Parathyroid adenoma (tissue), 2 donors: ENCODE measurements around the gene ZNF521.

Experiments used
- H2AFZ ChIP-seq: fragments of 300-600 bp; sonication (generic); one replicate; pipeline ENCODE4 v1.7.0; 2017; ENCODE audit warnings: antibody characterized with exemption, mild to moderate bottlenecking
- H3K27ac ChIP-seq: fragments of 300-600 bp; sonication (generic); one replicate; pipeline ENCODE4 v1.7.0; 2017
- H3K27me3 ChIP-seq: fragments of 300-600 bp; sonication (generic); one replicate; pipeline ENCODE4 v1.7.0; 2017; ENCODE audit warnings: low read length; ENCODE audit not compliant: control insufficient read depth, insufficient read depth
- H3K36me3 ChIP-seq: fragments of 300-600 bp; sonication (generic); one replicate; pipeline ENCODE4 v1.7.0; 2017; ENCODE audit warnings: low read length; ENCODE audit not compliant: control insufficient read depth, insufficient read depth
- H3K4me1 ChIP-seq: fragments of 300-600 bp; sonication (generic); one replicate; pipeline ENCODE4 v1.7.0; 2017; ENCODE audit warnings: control low read depth
- H3K4me2 ChIP-seq: fragments of 300-600 bp; sonication (generic); one replicate; pipeline ENCODE4 v1.7.0; 2017; ENCODE audit warnings: low read length
- H3K4me3 ChIP-seq: fragments of 300-600 bp; sonication (generic); one replicate; pipeline ENCODE4 v1.7.0; 2017; ENCODE audit warnings: low read depth, low read length
- H3K79me2 ChIP-seq: fragments of 300-600 bp; sonication (generic); one replicate; pipeline ENCODE4 v1.7.0; 2017; ENCODE audit warnings: control low read depth
- H3K9ac ChIP-seq: fragments of 300-600 bp; sonication (generic); one replicate; pipeline ENCODE4 v1.7.0; 2017; ENCODE audit warnings: mild to moderate bottlenecking
- H3K9me3 ChIP-seq: fragments of 300-600 bp; sonication (generic); one replicate; pipeline ENCODE4 v1.7.0; 2017; ENCODE audit warnings: low read length; ENCODE audit not compliant: control insufficient read depth
- CTCF ChIP-seq: fragments of 300-600 bp; sonication (generic); IDR thresholded peaks from one replicate; pipeline ENCODE4 v1.7.0; 2017; ENCODE audit warnings: antibody characterized with exemption, mild to moderate bottlenecking
- donor health status: primary hyperparathyroidism.

The ZNF521 gene

DNA sequence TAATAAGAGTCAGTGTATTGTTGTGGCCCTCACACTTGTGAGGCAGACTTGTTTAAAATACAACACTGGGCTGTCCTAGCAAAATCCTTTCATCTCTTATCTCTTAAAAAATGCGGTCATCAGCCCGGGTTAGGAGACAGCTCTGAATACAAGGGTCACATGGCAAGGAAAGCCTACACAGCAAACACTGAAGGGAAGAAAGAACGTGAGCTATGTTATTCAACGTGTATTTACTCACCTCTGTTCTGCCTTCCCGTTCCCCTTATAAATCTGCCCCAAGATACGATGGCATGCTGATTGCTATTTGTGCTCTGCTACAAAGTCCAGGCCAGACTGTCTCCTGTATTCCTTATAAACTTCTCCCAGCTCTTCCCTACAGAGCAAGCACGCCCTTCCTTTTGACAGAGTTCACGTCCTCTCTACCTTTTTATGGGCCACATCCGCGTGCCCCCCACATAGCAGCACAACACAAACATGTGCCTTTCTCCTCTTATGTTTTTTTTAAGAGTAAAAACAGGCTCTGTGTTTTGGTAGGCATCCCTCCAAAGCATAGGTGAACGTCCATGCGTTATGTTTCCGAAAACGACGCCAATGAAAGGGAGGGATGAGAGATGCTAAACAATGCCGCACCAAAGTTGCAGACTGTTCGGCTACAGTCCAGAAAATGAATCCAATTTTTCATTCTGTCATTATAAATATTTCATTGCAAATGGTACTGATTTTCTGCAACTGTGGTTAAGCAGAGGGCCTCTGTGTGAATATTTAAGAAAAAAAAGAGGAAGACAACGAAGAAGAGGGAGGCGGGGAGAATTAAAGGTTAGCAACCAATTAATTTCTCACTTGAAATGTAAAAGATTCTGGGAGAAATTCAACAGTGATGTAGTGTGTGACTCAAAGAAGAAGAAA, 274.7 kb downstream of the ZNF521 start:
- Histone ChIP-seq H3K4me1 (no peaks in the 10 kb centered on the region), H2AFZ (no peak overlapping the region), H3K9me3 (no peaks in the 10 kb centered on the region), H3K27ac (no peak overlapping the region), H3K27me3 (no peaks in the 10 kb centered on the region), H3K9ac (no peak overlapping the region), H3K79me2 (no peaks in the 10 kb centered on the region), H3K36me3 (no peaks in the 10 kb centered on the region), H3K4me2 (no peak overlapping the region), H3K4me3 (no peak overlapping the region)
- no peak for TF ChIP-seq CTCF

GRCh38 chr18:25075783-25076182, 276.2 kb downstream of the ZNF521 start:
- H3K9me3 ChIP-seq = no peaks in the 10 kb centered on the region
- no peak overlapping the region for H3K27ac ChIP-seq
- no peak overlapping the region for H3K4me2 ChIP-seq
- no peak overlapping the region for H3K4me3 ChIP-seq
- no peaks in the 10 kb centered on the region for H3K36me3 ChIP-seq
- no peaks in the 10 kb centered on the region for H3K4me1 ChIP-seq
- H3K9ac ChIP-seq = no peak overlapping the region
- no peaks in the 10 kb centered on the region for H3K79me2 ChIP-seq
- no peak overlapping the region for H2AFZ ChIP-seq
- no peaks in the 10 kb centered on the region for H3K27me3 ChIP-seq
- TF ChIP-seq CTCF = no peak

- H3K36me3 ChIP-seq = no peaks in the 10 kb centered on the region
- no peak for TF ChIP-seq CTCF
These were observed 276.6 kb downstream of the ZNF521 start for GRCh38 chr18:25075331-25075730.

GRCh38 chr18:25074925-25075324, 277.0 kb downstream of the ZNF521 start:
- no peak overlapping the region for H3K9ac ChIP-seq
- no peaks in the 10 kb centered on the region for H3K79me2 ChIP-seq
- H2AFZ ChIP-seq = no peak overlapping the region
- no peak overlapping the region for H3K27ac ChIP-seq
- H3K36me3 ChIP-seq = no peaks in the 10 kb centered on the region
- no peaks in the 10 kb centered on the region for H3K4me1 ChIP-seq
- no peaks in the 10 kb centered on the region for H3K27me3 ChIP-seq
- no peaks in the 10 kb centered on the region for H3K9me3 ChIP-seq
- no peak for TF ChIP-seq CTCF
- no peak overlapping the region for H3K4me3 ChIP-seq
- H3K4me2 ChIP-seq = no peak overlapping the region

More at GRCh38 chr18:25075331-25075730, 276.6 kb downstream of the ZNF521 start:
- no peaks in the 10 kb centered on the region for H3K27me3 ChIP-seq
- no peaks in the 10 kb centered on the region for H3K9me3 ChIP-seq
- H3K4me2 ChIP-seq = no peak overlapping the region
- no peak overlapping the region for H2AFZ ChIP-seq
- H3K9ac ChIP-seq = no peak overlapping the region
- no peaks in the 10 kb centered on the region for H3K79me2 ChIP-seq
- H3K27ac ChIP-seq = no peak overlapping the region
- no peaks in the 10 kb centered on the region for H3K4me1 ChIP-seq
- no peak overlapping the region for H3K4me3 ChIP-seq

- no peaks in the 10 kb centered on the region for H3K27me3 ChIP-seq
- no peaks in the 10 kb centered on the region for H3K79me2 ChIP-seq
- H3K36me3 ChIP-seq = no peaks in the 10 kb centered on the region
- no peak for TF ChIP-seq CTCF
- no peak overlapping the region for H3K4me2 ChIP-seq
- H3K4me3 ChIP-seq = no peak overlapping the region
- no peak overlapping the region for H3K27ac ChIP-seq
- no peaks in the 10 kb centered on the region for H3K4me1 ChIP-seq
- no peaks in the 10 kb centered on the region for H3K9me3 ChIP-seq
- H2AFZ ChIP-seq = no peak overlapping the region
- no peak overlapping the region for H3K9ac ChIP-seq
These were observed 279.8 kb downstream of the ZNF521 start for GRCh38 chr18:25072205-25072604.
